H9 (cell line): ENCODE measurements around the gene RAD23A. TPM values are rescaled to one million over a fixed set of nuclear protein-coding genes. Genes with fewer than 3 reads are reported as not detected.

ENCODE experiments used
- DNase-seq: peaks from one replicate; pipeline ENCODE4 v3.0.0-alpha.2; 2017
- H2AFZ ChIP-seq: one replicate; pipeline ENCODE4 v1.6.1; 2013; ENCODE audit warnings: mild to moderate bottlenecking, low read length, control low read depth, moderate library complexity
- H2AK5ac ChIP-seq: 2 replicates; pipeline ENCODE4 v1.6.1; 2013; ENCODE audit warnings: low read length, control low read depth, mixed read lengths; ENCODE audit not compliant: insufficient read length
- H2BK120ac ChIP-seq: one replicate; pipeline ENCODE4 v1.6.1; 2013; ENCODE audit warnings: low read depth, mild to moderate bottlenecking, low read length, control low read depth, inconsistent platforms; ENCODE audit not compliant: poor library complexity, severe bottlenecking
- H2BK12ac ChIP-seq: 2 replicates; pipeline ENCODE4 v1.6.1; 2013; ENCODE audit warnings: low read length, control low read depth, mixed read lengths, low read depth; ENCODE audit not compliant: insufficient read length
- H2BK15ac ChIP-seq: 2 replicates; pipeline ENCODE4 v1.6.1; 2013; ENCODE audit warnings: low read depth, low read length, control low read depth
- H2BK20ac ChIP-seq: one replicate; pipeline ENCODE4 v1.6.1; 2013; ENCODE audit warnings: low read depth, mild to moderate bottlenecking, low read length, control low read depth, inconsistent platforms; ENCODE audit not compliant: poor library complexity, severe bottlenecking
- H2BK5ac ChIP-seq: 2 replicates; pipeline ENCODE4 v1.6.1; 2013; ENCODE audit warnings: low read length, control low read depth, mixed read lengths; ENCODE audit not compliant: insufficient read length
- H3K14ac ChIP-seq: 2 replicates; pipeline ENCODE4 v1.6.1; 2013; ENCODE audit warnings: low read length, control low read depth; ENCODE audit not compliant: insufficient read depth
- H3K18ac ChIP-seq: 2 replicates; pipeline ENCODE4 v1.6.1; 2013; ENCODE audit warnings: low read depth, mild to moderate bottlenecking, mixed read lengths, low read length, control low read depth; ENCODE audit not compliant: insufficient read length
- H3K23ac ChIP-seq: 2 replicates; pipeline ENCODE4 v1.6.1; 2013; ENCODE audit warnings: low read length, control low read depth, mixed read lengths, low read depth; ENCODE audit not compliant: insufficient read length
- H3K23me2 ChIP-seq: 2 replicates; pipeline ENCODE4 v1.6.1; 2013; ENCODE audit warnings: low read depth, mild to moderate bottlenecking, mixed read lengths, low read length, control low read depth; ENCODE audit not compliant: insufficient read length, poor library complexity, severe bottlenecking
- H3K27ac ChIP-seq: 2 replicates; pipeline ENCODE4 v1.5.1; 2013; ENCODE audit warnings: low read length, control low read depth, mixed read lengths, low read depth; ENCODE audit not compliant: insufficient read length
- H3K27me3 ChIP-seq: 2 replicates; pipeline ENCODE4 v1.6.1; 2013; ENCODE audit warnings: low read length, control low read depth, inconsistent platforms; ENCODE audit not compliant: insufficient read depth
- H3K4ac ChIP-seq: 2 replicates; pipeline ENCODE4 v1.6.1; 2013; ENCODE audit warnings: low read depth, mild to moderate bottlenecking, control low read depth, inconsistent platforms, low read length, moderate library complexity
- H3K4me1 ChIP-seq: 2 replicates; pipeline ENCODE4 v1.6.1; 2013; ENCODE audit warnings: low read length, control low read depth, inconsistent platforms; ENCODE audit not compliant: insufficient read depth
- H3K4me2 ChIP-seq: 2 replicates; pipeline ENCODE4 v1.6.1; 2013; ENCODE audit warnings: low read length, control low read depth, mixed read lengths; ENCODE audit not compliant: insufficient read length, insufficient read depth
- H3K56ac ChIP-seq: 2 replicates; pipeline ENCODE4 v1.6.1; 2013; ENCODE audit warnings: low read depth, mild to moderate bottlenecking, mixed read lengths, low read length, control low read depth; ENCODE audit not compliant: insufficient read length
- H3K79me1 ChIP-seq: 2 replicates; pipeline ENCODE4 v1.6.1; 2013; ENCODE audit warnings: low read depth, mild to moderate bottlenecking, moderate library complexity, low read length, control low read depth, inconsistent platforms; ENCODE audit not compliant: insufficient read depth, poor library complexity, severe bottlenecking
- H3K79me2 ChIP-seq: 2 replicates; pipeline ENCODE4 v1.6.1; 2013; ENCODE audit warnings: low read length, control low read depth, inconsistent platforms; ENCODE audit not compliant: insufficient read depth
- H3K9ac ChIP-seq: 2 replicates; pipeline ENCODE4 v1.6.1; 2013; ENCODE audit warnings: low read length, control low read depth, mixed read lengths; ENCODE audit not compliant: insufficient read length; ENCODE audit errors: extremely low read depth
- H3K9me3 ChIP-seq: one replicate; pipeline ENCODE4 v1.6.1; 2013; ENCODE audit warnings: low read depth, low read length, inconsistent platforms; ENCODE audit not compliant: control insufficient read depth
- H3T11ph ChIP-seq: one replicate; pipeline ENCODE4 v1.6.1; 2013; ENCODE audit warnings: mild to moderate bottlenecking, low read length, control low read depth, inconsistent platforms
- H4K20me1 ChIP-seq: one replicate; pipeline ENCODE4 v1.6.1; 2013; ENCODE audit not compliant: control insufficient read depth, insufficient read length, insufficient read depth
- H4K5ac ChIP-seq: 2 replicates; pipeline ENCODE4 v1.6.1; 2013; ENCODE audit warnings: low read depth, mild to moderate bottlenecking, mixed read lengths, low read length, control low read depth; ENCODE audit not compliant: insufficient read length
- H4K8ac ChIP-seq: replicated peaks from 2 replicates; pipeline ENCODE4 v1.6.1; 2013; ENCODE audit warnings: low read length, control low read depth, mixed read lengths, low read depth; ENCODE audit not compliant: insufficient read length
- H4K91ac ChIP-seq: 2 replicates; pipeline ENCODE4 v1.6.1; 2013; ENCODE audit warnings: low read depth, mild to moderate bottlenecking, moderate library complexity, mixed read lengths, low read length, control low read depth; ENCODE audit not compliant: insufficient read length
- H3K27ac Mint-ChIP-seq, 3 experiments: 2 replicates in 2 of 3; 3 replicates in 1 of 3; pipeline ENCODE4 v1.8.0; 2020 to 2021; ENCODE audit warnings: mixed read lengths in 3 of 3, mild to moderate bottlenecking in 1 of 3, moderate library complexity in 1 of 3
- H3K27me3 Mint-ChIP-seq: 2 replicates; pipeline ENCODE4 v1.8.0; 2021; ENCODE audit warnings: low read depth, mild to moderate bottlenecking, moderate library complexity, mixed read lengths
- H3K36me3 Mint-ChIP-seq, 3 experiments: 2 replicates in 2 of 3; 3 replicates in 1 of 3; pipeline ENCODE4 v1.8.0; 2020 to 2021; ENCODE audit warnings: low read depth in 3 of 3, mixed read lengths in 3 of 3; ENCODE audit not compliant: insufficient read depth in 1 of 3
- H3K4me1 Mint-ChIP-seq, 2 experiments: 2 replicates each; pipeline ENCODE4 v1.8.0; 2020; ENCODE audit warnings: mixed read lengths in 2 of 2
- H3K4me3 Mint-ChIP-seq, 2 experiments: 2 replicates in 1 of 2; 3 replicates in 1 of 2; pipeline ENCODE4 v1.8.0; 2020 to 2021; ENCODE audit warnings: mild to moderate bottlenecking in 2 of 2, mixed read lengths in 2 of 2, moderate library complexity in 1 of 2
- H3K9me3 Mint-ChIP-seq, 2 experiments: 2 replicates in 1 of 2; 3 replicates in 1 of 2; pipeline ENCODE4 v1.8.0; 2020; ENCODE audit warnings: mild to moderate bottlenecking in 2 of 2, mixed read lengths in 2 of 2, moderate library complexity in 1 of 2
- CTCF ChIP-seq: fragments of 200-600 bp; sonication (generic); conservative IDR thresholded peaks from 3 replicates; pipeline ENCODE4 v1.8.0; 2021; ENCODE audit warnings: antibody characterized with exemption, mild to moderate bottlenecking
- WGBS: extraction: QIAGEN DNeasy Blood & Tissue Kit; methylation state at CpG from one replicate; pipeline ENCODE4 v1.1.7; 2013; ENCODE audit warnings: missing lambda C conversion rate, low lambda C conversion rate, mixed read lengths; ENCODE audit not compliant: insufficient read length; ENCODE audit errors: extremely low coverage; 5-methylcytosine and 5-hydroxymethylcytosine counted together
- total RNA-seq: library from RNA; stranded (reverse); gene quantifications from 2 replicates; pipeline ENCODE4 v1.2.1, GENCODE V29; 2021

Gene RAD23A
- total RNA-seq, 1 experiment from 2014 or later, result 62.2 TPM

GRCh38 chr19:12930002-12930645, 15.5 kb upstream of the RAD23A start:
- DNase-seq, result no peak
- Histone ChIP-seq H3T11ph (no peak overlapping the region), H2BK5ac (no peak overlapping the region), H3K56ac (no peak overlapping the region), H4K5ac (no peak overlapping the region), H3K27ac (no peak overlapping the region), H3K4me2 (no peak overlapping the region), H2BK15ac (no peak overlapping the region), H2AK5ac (no peak overlapping the region), H4K91ac (no peak overlapping the region), H3K23ac (no peak overlapping the region), H3K9me3 (no peaks in the 10 kb centered on the region), H3K79me1 (peaks cover 6% of the 10 kb centered on the region), H4K20me1 (peaks cover 5% of the 10 kb centered on the region), H3K79me2 (peaks cover 9% of the 10 kb centered on the region; the same call in 1 of the 2 replicates), H4K8ac (no peak overlapping the region), H3K14ac (no peak overlapping the region), H2BK20ac (no peak overlapping the region), H3K18ac (no peak overlapping the region), H3K4me1 (no peaks in the 10 kb centered on the region), H2BK120ac (no peak overlapping the region), H2BK12ac (no peak overlapping the region), H3K4ac (no peak overlapping the region), H3K27me3 (no peaks in the 10 kb centered on the region), H3K9ac (no peak overlapping the region), H3K23me2 (peaks cover 4% of the 10 kb centered on the region), H2AFZ (no peak overlapping the region)
- no CpG with 5 or more reads among the region's 19 CpGs for WGBS
- Mint-ChIP-seq H3K36me3 (peaks cover 37 to 62% (median 52%) of the 10 kb centered on the region in 3 experiments; a peak in 6 of 7 replicates), H3K4me1 (peaks cover 10 to 13% of the 10 kb centered on the region in 2 experiments), H3K4me3 (no peak overlapping the region), H3K9me3 (no peaks in the 10 kb centered on the region), H3K27ac (no peak overlapping the region), H3K27me3 (no peaks in the 10 kb centered on the region; the same call in 1 of the 2 replicates)
- no peak for TF ChIP-seq CTCF
